H9 (cell line): ENCODE data around the gene DAPK2. TPM values are rescaled to one million over a fixed set of nuclear protein-coding genes. Genes with fewer than 3 reads are reported as not detected.

Experiments
- DNase-seq: peaks from one replicate; pipeline ENCODE4 v3.0.0-alpha.2; 2017
- H2AFZ ChIP-seq: one replicate; pipeline ENCODE4 v1.6.1; 2013; ENCODE audit warnings: mild to moderate bottlenecking, low read length, control low read depth, moderate library complexity
- H2AK5ac ChIP-seq: 2 replicates; pipeline ENCODE4 v1.6.1; 2013; ENCODE audit warnings: low read length, control low read depth, mixed read lengths; ENCODE audit not compliant: insufficient read length
- H2BK120ac ChIP-seq: one replicate; pipeline ENCODE4 v1.6.1; 2013; ENCODE audit warnings: low read depth, mild to moderate bottlenecking, low read length, control low read depth, inconsistent platforms; ENCODE audit not compliant: poor library complexity, severe bottlenecking
- H2BK12ac ChIP-seq: 2 replicates; pipeline ENCODE4 v1.6.1; 2013; ENCODE audit warnings: low read length, control low read depth, mixed read lengths, low read depth; ENCODE audit not compliant: insufficient read length
- H2BK15ac ChIP-seq: 2 replicates; pipeline ENCODE4 v1.6.1; 2013; ENCODE audit warnings: low read depth, low read length, control low read depth
- H2BK20ac ChIP-seq: one replicate; pipeline ENCODE4 v1.6.1; 2013; ENCODE audit warnings: low read depth, mild to moderate bottlenecking, low read length, control low read depth, inconsistent platforms; ENCODE audit not compliant: poor library complexity, severe bottlenecking
- H2BK5ac ChIP-seq: 2 replicates; pipeline ENCODE4 v1.6.1; 2013; ENCODE audit warnings: low read length, control low read depth, mixed read lengths; ENCODE audit not compliant: insufficient read length
- H3K14ac ChIP-seq: 2 replicates; pipeline ENCODE4 v1.6.1; 2013; ENCODE audit warnings: low read length, control low read depth; ENCODE audit not compliant: insufficient read depth
- H3K18ac ChIP-seq: 2 replicates; pipeline ENCODE4 v1.6.1; 2013; ENCODE audit warnings: low read depth, mild to moderate bottlenecking, mixed read lengths, low read length, control low read depth; ENCODE audit not compliant: insufficient read length
- H3K23ac ChIP-seq: 2 replicates; pipeline ENCODE4 v1.6.1; 2013; ENCODE audit warnings: low read length, control low read depth, mixed read lengths, low read depth; ENCODE audit not compliant: insufficient read length
- H3K23me2 ChIP-seq: 2 replicates; pipeline ENCODE4 v1.6.1; 2013; ENCODE audit warnings: low read depth, mild to moderate bottlenecking, mixed read lengths, low read length, control low read depth; ENCODE audit not compliant: insufficient read length, poor library complexity, severe bottlenecking
- H3K27ac ChIP-seq: 2 replicates; pipeline ENCODE4 v1.5.1; 2013; ENCODE audit warnings: low read length, control low read depth, mixed read lengths, low read depth; ENCODE audit not compliant: insufficient read length
- H3K27me3 ChIP-seq: 2 replicates; pipeline ENCODE4 v1.6.1; 2013; ENCODE audit warnings: low read length, control low read depth, inconsistent platforms; ENCODE audit not compliant: insufficient read depth
- H3K4ac ChIP-seq: 2 replicates; pipeline ENCODE4 v1.6.1; 2013; ENCODE audit warnings: low read depth, mild to moderate bottlenecking, control low read depth, inconsistent platforms, low read length, moderate library complexity
- H3K4me1 ChIP-seq: 2 replicates; pipeline ENCODE4 v1.6.1; 2013; ENCODE audit warnings: low read length, control low read depth, inconsistent platforms; ENCODE audit not compliant: insufficient read depth
- H3K4me2 ChIP-seq: 2 replicates; pipeline ENCODE4 v1.6.1; 2013; ENCODE audit warnings: low read length, control low read depth, mixed read lengths; ENCODE audit not compliant: insufficient read length, insufficient read depth
- H3K56ac ChIP-seq: 2 replicates; pipeline ENCODE4 v1.6.1; 2013; ENCODE audit warnings: low read depth, mild to moderate bottlenecking, mixed read lengths, low read length, control low read depth; ENCODE audit not compliant: insufficient read length
- H3K79me1 ChIP-seq: 2 replicates; pipeline ENCODE4 v1.6.1; 2013; ENCODE audit warnings: low read depth, mild to moderate bottlenecking, moderate library complexity, low read length, control low read depth, inconsistent platforms; ENCODE audit not compliant: insufficient read depth, poor library complexity, severe bottlenecking
- H3K79me2 ChIP-seq: 2 replicates; pipeline ENCODE4 v1.6.1; 2013; ENCODE audit warnings: low read length, control low read depth, inconsistent platforms; ENCODE audit not compliant: insufficient read depth
- H3K9ac ChIP-seq: 2 replicates; pipeline ENCODE4 v1.6.1; 2013; ENCODE audit warnings: low read length, control low read depth, mixed read lengths; ENCODE audit not compliant: insufficient read length; ENCODE audit errors: extremely low read depth
- H3K9me3 ChIP-seq: one replicate; pipeline ENCODE4 v1.6.1; 2013; ENCODE audit warnings: low read depth, low read length, inconsistent platforms; ENCODE audit not compliant: control insufficient read depth
- H3T11ph ChIP-seq: one replicate; pipeline ENCODE4 v1.6.1; 2013; ENCODE audit warnings: mild to moderate bottlenecking, low read length, control low read depth, inconsistent platforms
- H4K20me1 ChIP-seq: one replicate; pipeline ENCODE4 v1.6.1; 2013; ENCODE audit not compliant: control insufficient read depth, insufficient read length, insufficient read depth
- H4K5ac ChIP-seq: 2 replicates; pipeline ENCODE4 v1.6.1; 2013; ENCODE audit warnings: low read depth, mild to moderate bottlenecking, mixed read lengths, low read length, control low read depth; ENCODE audit not compliant: insufficient read length
- H4K8ac ChIP-seq: replicated peaks from 2 replicates; pipeline ENCODE4 v1.6.1; 2013; ENCODE audit warnings: low read length, control low read depth, mixed read lengths, low read depth; ENCODE audit not compliant: insufficient read length
- H4K91ac ChIP-seq: 2 replicates; pipeline ENCODE4 v1.6.1; 2013; ENCODE audit warnings: low read depth, mild to moderate bottlenecking, moderate library complexity, mixed read lengths, low read length, control low read depth; ENCODE audit not compliant: insufficient read length
- H3K27ac Mint-ChIP-seq, 3 experiments: 2 replicates in 2 of 3; 3 replicates in 1 of 3; pipeline ENCODE4 v1.8.0; 2020 to 2021; ENCODE audit warnings: mixed read lengths in 3 of 3, mild to moderate bottlenecking in 1 of 3, moderate library complexity in 1 of 3
- H3K27me3 Mint-ChIP-seq: 2 replicates; pipeline ENCODE4 v1.8.0; 2021; ENCODE audit warnings: low read depth, mild to moderate bottlenecking, moderate library complexity, mixed read lengths
- H3K36me3 Mint-ChIP-seq, 3 experiments: 2 replicates in 2 of 3; 3 replicates in 1 of 3; pipeline ENCODE4 v1.8.0; 2020 to 2021; ENCODE audit warnings: low read depth in 3 of 3, mixed read lengths in 3 of 3; ENCODE audit not compliant: insufficient read depth in 1 of 3
- H3K4me1 Mint-ChIP-seq, 2 experiments: 2 replicates each; pipeline ENCODE4 v1.8.0; 2020; ENCODE audit warnings: mixed read lengths in 2 of 2
- H3K4me3 Mint-ChIP-seq, 2 experiments: 2 replicates in 1 of 2; 3 replicates in 1 of 2; pipeline ENCODE4 v1.8.0; 2020 to 2021; ENCODE audit warnings: mild to moderate bottlenecking in 2 of 2, mixed read lengths in 2 of 2, moderate library complexity in 1 of 2
- H3K9me3 Mint-ChIP-seq, 2 experiments: 2 replicates in 1 of 2; 3 replicates in 1 of 2; pipeline ENCODE4 v1.8.0; 2020; ENCODE audit warnings: mild to moderate bottlenecking in 2 of 2, mixed read lengths in 2 of 2, moderate library complexity in 1 of 2
- WGBS: extraction: QIAGEN DNeasy Blood & Tissue Kit; methylation state at CpG from one replicate; pipeline ENCODE4 v1.1.7; 2013; ENCODE audit warnings: missing lambda C conversion rate, low lambda C conversion rate, mixed read lengths; ENCODE audit not compliant: insufficient read length; ENCODE audit errors: extremely low coverage; 5-methylcytosine and 5-hydroxymethylcytosine counted together
- total RNA-seq: library from RNA; stranded (reverse); gene quantifications from 2 replicates; pipeline ENCODE4 v1.2.1, GENCODE V29; 2021
- TF ChIP-seq, protein P1 (sequence below): fragments of 200-600 bp; sonication (generic); conservative IDR thresholded peaks from 3 replicates; pipeline ENCODE4 v1.8.0; 2021; ENCODE audit warnings: antibody characterized with exemption, mild to moderate bottlenecking

The DAPK2 gene
- total RNA-seq, 1 experiment from 2014 or later, result 3.5 TPM

DNA sequence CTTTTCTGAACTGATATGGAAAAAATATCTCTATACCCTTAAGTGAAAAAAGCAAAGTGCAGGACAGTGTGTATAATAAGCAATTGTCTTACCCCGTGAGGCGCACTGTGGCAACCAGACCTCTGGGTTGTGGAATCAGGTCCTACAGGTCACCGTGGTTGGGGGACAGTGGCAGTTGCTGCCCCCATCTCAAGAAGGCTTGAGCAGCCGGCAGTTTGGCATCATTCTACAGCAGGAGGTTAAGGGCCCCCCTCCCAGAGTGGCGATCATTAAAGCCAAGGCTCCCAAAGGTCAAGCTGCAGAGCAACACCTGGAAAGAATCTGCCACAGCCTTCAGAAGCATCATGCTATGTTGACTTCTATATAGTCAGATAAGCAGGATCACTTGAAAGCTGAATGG is 156.5 kb downstream of the DAPK2 start:
- no peak overlapping the region for H3K27ac ChIP-seq
- no peak overlapping the region for H2AFZ ChIP-seq
- H3K36me3 Mint-ChIP-seq, result no peaks in the 10 kb centered on the region
- no peak overlapping the region for H3K27ac Mint-ChIP-seq
- H3K23ac ChIP-seq, result no peak overlapping the region
- no peak overlapping the region for H2BK120ac ChIP-seq
- no peak overlapping the region for H2BK5ac ChIP-seq
- H2BK12ac ChIP-seq, result no peak overlapping the region
- TF ChIP-seq, protein P1, sequence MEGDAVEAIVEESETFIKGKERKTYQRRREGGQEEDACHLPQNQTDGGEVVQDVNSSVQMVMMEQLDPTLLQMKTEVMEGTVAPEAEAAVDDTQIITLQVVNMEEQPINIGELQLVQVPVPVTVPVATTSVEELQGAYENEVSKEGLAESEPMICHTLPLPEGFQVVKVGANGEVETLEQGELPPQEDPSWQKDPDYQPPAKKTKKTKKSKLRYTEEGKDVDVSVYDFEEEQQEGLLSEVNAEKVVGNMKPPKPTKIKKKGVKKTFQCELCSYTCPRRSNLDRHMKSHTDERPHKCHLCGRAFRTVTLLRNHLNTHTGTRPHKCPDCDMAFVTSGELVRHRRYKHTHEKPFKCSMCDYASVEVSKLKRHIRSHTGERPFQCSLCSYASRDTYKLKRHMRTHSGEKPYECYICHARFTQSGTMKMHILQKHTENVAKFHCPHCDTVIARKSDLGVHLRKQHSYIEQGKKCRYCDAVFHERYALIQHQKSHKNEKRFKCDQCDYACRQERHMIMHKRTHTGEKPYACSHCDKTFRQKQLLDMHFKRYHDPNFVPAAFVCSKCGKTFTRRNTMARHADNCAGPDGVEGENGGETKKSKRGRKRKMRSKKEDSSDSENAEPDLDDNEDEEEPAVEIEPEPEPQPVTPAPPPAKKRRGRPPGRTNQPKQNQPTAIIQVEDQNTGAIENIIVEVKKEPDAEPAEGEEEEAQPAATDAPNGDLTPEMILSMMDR, result no peak
- H3K14ac ChIP-seq, result no peak overlapping the region
- WGBS, result no CpG with 5 or more reads among the region's 5 CpGs
- no peak overlapping the region for H4K91ac ChIP-seq
- no peak overlapping the region for H2BK15ac ChIP-seq
- H3K4me2 ChIP-seq, result no peak overlapping the region
- H3K23me2 ChIP-seq, result no peaks in the 10 kb centered on the region
- no peak overlapping the region for H4K5ac ChIP-seq
- H3K9me3 Mint-ChIP-seq, result no peaks in the 10 kb centered on the region
- no peaks in the 10 kb centered on the region for H3K4me1 ChIP-seq
- H3K4ac ChIP-seq, result no peak overlapping the region
- no peaks in the 10 kb centered on the region for H3K27me3 ChIP-seq
- H3K56ac ChIP-seq, result no peak overlapping the region
- no peaks in the 10 kb centered on the region for H3K79me1 ChIP-seq
- no peak overlapping the region for H3T11ph ChIP-seq
- no peak overlapping the region for H2AK5ac ChIP-seq
- no peaks in the 10 kb centered on the region for H3K9me3 ChIP-seq
- H3K9ac ChIP-seq, result no peak overlapping the region
- H4K8ac ChIP-seq, result no peak overlapping the region
- H3K79me2 ChIP-seq, result no peaks in the 10 kb centered on the region
- H2BK20ac ChIP-seq, result no peak overlapping the region
- H4K20me1 ChIP-seq, result no peaks in the 10 kb centered on the region
- H3K4me1 Mint-ChIP-seq, result peaks cover 3% of the 10 kb centered on the region in 2 experiments
- no peak for DNase-seq
- H3K18ac ChIP-seq, result no peak overlapping the region
- no peak overlapping the region for H3K4me3 Mint-ChIP-seq
- H3K27me3 Mint-ChIP-seq, result no peaks in the 10 kb centered on the region
